GM13976 (cell line): ENCODE data around the gene HCFC2.
A peak's percentile ranks its signal among the peaks of the same experiment; 100 is the strongest.

Experiments used
- DNase-seq: peaks from one replicate; pipeline ENCODE4 v3.0.0; 2012; ENCODE audit warnings: low spot score
- in situ Hi-C: fragments of 300-500 bp; cut with MboI; formaldehyde crosslinking; loops from one replicate; pipeline ENCODE4 v1.12.0; 2022; ENCODE audit warnings: low sequenced_read_pairs, mixed read lengths, inconsistent platforms; ENCODE audit not compliant: unreplicated experiment
- TF ChIP-seq, protein P1 (sequence below): IDR thresholded peaks from 2 replicates; pipeline ENCODE4 v1.5.1; 2012; ENCODE audit warnings: borderline replicate concordance, mild to moderate bottlenecking; ENCODE audit not compliant: insufficient read depth; ENCODE audit errors: extremely low read depth, missing control alignments, control extremely low read depth

The HCFC2 gene

DNA sequence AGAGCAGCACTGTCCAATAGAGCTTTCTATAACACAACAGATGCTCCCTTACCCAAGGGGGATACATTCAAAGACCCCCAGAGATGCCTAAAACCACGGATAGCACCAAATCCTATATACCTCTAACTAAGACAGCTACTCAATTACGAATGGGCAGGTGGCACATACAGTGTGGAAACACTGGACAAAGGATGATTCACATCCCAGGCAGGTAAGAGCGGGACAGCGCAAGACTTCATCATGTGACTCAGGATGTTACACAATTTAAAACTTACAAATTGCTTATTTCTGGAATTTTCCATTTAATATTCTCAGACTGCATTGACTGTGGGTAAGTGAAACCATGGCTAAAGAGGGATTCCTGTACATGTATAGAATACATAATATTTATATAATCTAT, 5.5 kb upstream of the HCFC2 start:
- in situ Hi-C loops, result no loop called here
- TF ChIP-seq, protein P1, sequence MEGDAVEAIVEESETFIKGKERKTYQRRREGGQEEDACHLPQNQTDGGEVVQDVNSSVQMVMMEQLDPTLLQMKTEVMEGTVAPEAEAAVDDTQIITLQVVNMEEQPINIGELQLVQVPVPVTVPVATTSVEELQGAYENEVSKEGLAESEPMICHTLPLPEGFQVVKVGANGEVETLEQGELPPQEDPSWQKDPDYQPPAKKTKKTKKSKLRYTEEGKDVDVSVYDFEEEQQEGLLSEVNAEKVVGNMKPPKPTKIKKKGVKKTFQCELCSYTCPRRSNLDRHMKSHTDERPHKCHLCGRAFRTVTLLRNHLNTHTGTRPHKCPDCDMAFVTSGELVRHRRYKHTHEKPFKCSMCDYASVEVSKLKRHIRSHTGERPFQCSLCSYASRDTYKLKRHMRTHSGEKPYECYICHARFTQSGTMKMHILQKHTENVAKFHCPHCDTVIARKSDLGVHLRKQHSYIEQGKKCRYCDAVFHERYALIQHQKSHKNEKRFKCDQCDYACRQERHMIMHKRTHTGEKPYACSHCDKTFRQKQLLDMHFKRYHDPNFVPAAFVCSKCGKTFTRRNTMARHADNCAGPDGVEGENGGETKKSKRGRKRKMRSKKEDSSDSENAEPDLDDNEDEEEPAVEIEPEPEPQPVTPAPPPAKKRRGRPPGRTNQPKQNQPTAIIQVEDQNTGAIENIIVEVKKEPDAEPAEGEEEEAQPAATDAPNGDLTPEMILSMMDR, result no peak
- DNase-seq, result no peak

DNA sequence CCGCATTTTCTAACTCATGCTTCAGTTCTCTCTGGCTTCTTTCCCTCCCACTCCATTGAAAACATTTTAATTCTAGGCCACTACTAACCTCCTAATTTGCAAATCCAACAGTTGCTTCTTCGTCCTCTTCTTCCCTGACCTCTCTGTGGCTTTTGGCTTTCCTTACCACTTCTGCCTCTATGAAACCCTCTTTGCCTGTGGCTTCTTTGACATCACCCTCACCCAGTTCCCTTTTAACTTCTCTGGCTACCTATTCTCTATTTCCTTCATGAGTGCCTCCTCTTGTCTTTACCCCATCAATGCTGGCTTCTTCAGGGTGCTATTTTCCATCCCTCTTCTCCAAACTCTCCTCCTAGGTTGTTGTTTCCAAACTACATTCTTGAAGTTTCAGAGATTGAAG, 4.4 kb upstream of the HCFC2 start:
- no peak for DNase-seq
- in situ Hi-C loops, result no loop called here
- TF ChIP-seq, protein P1, result no peak

- no peak for DNase-seq
- in situ Hi-C loops, result no loop called here
- TF ChIP-seq, protein P1, result no peak
Measured at GRCh38 chr12:104060791-104061190, 3.5 kb upstream of the HCFC2 start.

GRCh38 chr12:104063712-104064030, 660 bp upstream of the HCFC2 start:
- no peak for DNase-seq
- TF ChIP-seq, protein P1, result no peak
- in situ Hi-C loops, result no loop called here

- in situ Hi-C loops, result no loop called here
- TF ChIP-seq, protein P1, result no peak
- peak; percentile 34 for DNase-seq
Measured at GRCh38 chr12:104064842-104065427, 604 bp downstream of the HCFC2 start.

DNA sequence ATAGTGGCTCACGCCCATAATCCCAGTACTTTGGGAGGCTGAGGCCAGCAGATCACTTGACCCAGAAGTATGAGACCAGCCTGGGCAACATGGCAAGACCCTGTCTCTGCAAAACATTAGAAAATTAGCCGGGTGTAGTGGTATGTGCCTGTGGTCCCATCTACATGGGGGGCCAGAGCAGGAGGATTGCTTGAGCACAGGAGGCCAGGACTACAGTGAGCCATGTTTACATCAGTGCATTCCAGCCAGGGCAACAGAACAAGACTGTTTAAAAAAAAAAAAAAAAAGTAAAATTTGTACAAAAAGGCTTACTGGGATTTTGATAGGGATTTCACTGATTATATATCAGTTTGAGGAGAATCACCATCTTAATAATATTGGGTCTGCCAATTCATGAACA, 7.8 kb downstream of the HCFC2 start:
- TF ChIP-seq, protein P1, result no peak
- DNase-seq, result no peak
- in situ Hi-C loops, result no loop called here

DNA sequence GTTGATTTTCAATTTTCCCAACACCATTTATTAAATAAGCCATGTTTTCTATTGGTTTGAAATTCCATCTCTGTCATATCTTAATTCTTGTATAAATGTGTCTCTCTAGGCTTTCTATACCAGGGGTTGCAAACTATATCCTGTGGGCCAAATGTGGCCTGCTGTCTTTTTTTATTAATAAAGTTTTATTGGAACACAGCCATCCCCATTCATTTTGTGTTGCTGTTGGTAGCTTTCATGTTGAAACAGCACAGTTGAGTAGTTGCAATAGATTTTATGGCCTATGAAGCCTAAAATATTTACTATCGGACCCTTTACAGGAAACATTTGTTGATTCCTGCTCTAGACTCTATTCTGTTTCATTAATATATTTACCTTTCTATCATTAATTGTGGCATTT, 9.4 kb downstream of the HCFC2 start:
- in situ Hi-C loops, result no loop called here
- TF ChIP-seq, protein P1, result no peak
- no peak for DNase-seq
